Activated B cell treated with CpG ODN at 0.5 μM for 24 hours (primary cell): ENCODE data around the gene BSN. TPM values are rescaled to one million over a fixed set of nuclear protein-coding genes. Genes with fewer than 3 reads are reported as not detected.

Experiments used
- ATAC-seq: fragments of 200-7000 bp; cut with Tn5 transposase; one replicate; pipeline ENCODE4 v1.10.0; 2021; ENCODE audit warnings: low read depth, mild to moderate bottlenecking, moderate library complexity
- CTCF ChIA-PET: fragments of 350-600 bp; sonication (Branson Sonifier 250); formaldehyde crosslinking; loops from one replicate; lab custom pipeline; 2021; ENCODE audit warnings: antibody characterized with exemption; lab: Charles Lee
- POLR2A ChIA-PET: fragments of 350-600 bp; sonication (Branson Sonifier 250); formaldehyde crosslinking; loops from one replicate; lab custom pipeline; 2021; ENCODE audit warnings: antibody characterized with exemption; lab: Charles Lee
- DNase-seq: peaks from one replicate; pipeline ENCODE4 v3.0.0; 2022
- H3K27ac Mint-ChIP-seq: one replicate; pipeline ENCODE4 v1.8.0; 2020; ENCODE audit warnings: mixed read lengths
- H3K27me3 Mint-ChIP-seq: one replicate; pipeline ENCODE4 v1.8.0; 2021; ENCODE audit warnings: mixed read lengths
- H3K36me3 Mint-ChIP-seq: one replicate; pipeline ENCODE4 v1.8.0; 2021; ENCODE audit warnings: low read depth, mixed read lengths
- H3K4me1 Mint-ChIP-seq: one replicate; pipeline ENCODE4 v1.8.0; 2021; ENCODE audit warnings: mixed read lengths
- H3K4me3 Mint-ChIP-seq: one replicate; pipeline ENCODE4 v1.8.0; 2020; ENCODE audit warnings: mild to moderate bottlenecking, mixed read lengths
- H3K9me3 Mint-ChIP-seq: one replicate; pipeline ENCODE4 v1.8.0; 2020; ENCODE audit warnings: mixed read lengths
- intact Hi-C: fragments of 100-400 bp; cut with micrococcal nuclease; formaldehyde crosslinking; loops from one replicate; pipeline ENCODE4 v1.15.1; 2024
- total RNA-seq: library from RNA; stranded (reverse); gene quantifications from 2 replicates; pipeline ENCODE4 v1.2.3, GENCODE V29; 2022
- TF ChIP-seq, protein P1 (sequence below): fragments of 200-600 bp; IDR thresholded peaks from one replicate; pipeline ENCODE4 v1.8.0; 2022; ENCODE audit warnings: antibody characterized with exemption, mild to moderate bottlenecking

BSN gene
- 0.15 and 0.69 TPM in 2 replicates for total RNA-seq

GRCh38 chr3:49553692-49554632 lies at the start of gene BSN:
TSS of gene BSN (plus strand) at chr3:49554477. CDS start at chr3:49554603, 126 bp downstream.
- CTCF ChIA-PET = interaction anchor here (4.3 kb wide), 1 partner anchor 14 kb away, joined by 21 read pairs; no protein-coding TSS in a partner anchor
- DNase-seq (peak; percentile 82), ATAC-seq (peak; percentile 89)
- Mint-ChIP-seq H3K9me3 (no peaks in the 10 kb centered on the region), H3K27me3 (peaks cover 44% of the 10 kb centered on the region), H3K27ac (no peak within 1 kb of the TSS), H3K4me1 (peaks cover 12% of the 10 kb centered on the region), H3K36me3 (no peaks in the 10 kb centered on the region), H3K4me3 (peak within 1 kb of the TSS; percentile 80)
- TF ChIP-seq, protein P1, sequence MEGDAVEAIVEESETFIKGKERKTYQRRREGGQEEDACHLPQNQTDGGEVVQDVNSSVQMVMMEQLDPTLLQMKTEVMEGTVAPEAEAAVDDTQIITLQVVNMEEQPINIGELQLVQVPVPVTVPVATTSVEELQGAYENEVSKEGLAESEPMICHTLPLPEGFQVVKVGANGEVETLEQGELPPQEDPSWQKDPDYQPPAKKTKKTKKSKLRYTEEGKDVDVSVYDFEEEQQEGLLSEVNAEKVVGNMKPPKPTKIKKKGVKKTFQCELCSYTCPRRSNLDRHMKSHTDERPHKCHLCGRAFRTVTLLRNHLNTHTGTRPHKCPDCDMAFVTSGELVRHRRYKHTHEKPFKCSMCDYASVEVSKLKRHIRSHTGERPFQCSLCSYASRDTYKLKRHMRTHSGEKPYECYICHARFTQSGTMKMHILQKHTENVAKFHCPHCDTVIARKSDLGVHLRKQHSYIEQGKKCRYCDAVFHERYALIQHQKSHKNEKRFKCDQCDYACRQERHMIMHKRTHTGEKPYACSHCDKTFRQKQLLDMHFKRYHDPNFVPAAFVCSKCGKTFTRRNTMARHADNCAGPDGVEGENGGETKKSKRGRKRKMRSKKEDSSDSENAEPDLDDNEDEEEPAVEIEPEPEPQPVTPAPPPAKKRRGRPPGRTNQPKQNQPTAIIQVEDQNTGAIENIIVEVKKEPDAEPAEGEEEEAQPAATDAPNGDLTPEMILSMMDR = no peak
- POLR2A ChIA-PET = interaction anchor here (1.0 to 1.3 kb wide), 3 partner anchors 14 to 315 kb away, joined by 3 to 7 read pairs (median 3); no protein-coding TSS in a partner anchor
- intact Hi-C loops = loop anchor here (1.0 kb wide), 1 partner anchor 14 kb away; no protein-coding TSS in a partner anchor

GRCh38 chr3:49506906-49507305 lies 47.4 kb upstream of the BSN start:
- intact Hi-C loops = no loop called here
- ChIA-PET CTCF (no interaction called here), POLR2A (no interaction called here)
- ATAC-seq (no peak), DNase-seq (no peak)
- TF ChIP-seq, protein P1 = no peak
- H3K27ac Mint-ChIP-seq = no peak overlapping the region
- H3K36me3 Mint-ChIP-seq = peaks cover 26% of the 10 kb centered on the region
- H3K4me1 Mint-ChIP-seq = peaks cover 8% of the 10 kb centered on the region
- no peaks in the 10 kb centered on the region for H3K27me3 Mint-ChIP-seq
- H3K9me3 Mint-ChIP-seq = no peaks in the 10 kb centered on the region
- no peak overlapping the region for H3K4me3 Mint-ChIP-seq

DNA sequence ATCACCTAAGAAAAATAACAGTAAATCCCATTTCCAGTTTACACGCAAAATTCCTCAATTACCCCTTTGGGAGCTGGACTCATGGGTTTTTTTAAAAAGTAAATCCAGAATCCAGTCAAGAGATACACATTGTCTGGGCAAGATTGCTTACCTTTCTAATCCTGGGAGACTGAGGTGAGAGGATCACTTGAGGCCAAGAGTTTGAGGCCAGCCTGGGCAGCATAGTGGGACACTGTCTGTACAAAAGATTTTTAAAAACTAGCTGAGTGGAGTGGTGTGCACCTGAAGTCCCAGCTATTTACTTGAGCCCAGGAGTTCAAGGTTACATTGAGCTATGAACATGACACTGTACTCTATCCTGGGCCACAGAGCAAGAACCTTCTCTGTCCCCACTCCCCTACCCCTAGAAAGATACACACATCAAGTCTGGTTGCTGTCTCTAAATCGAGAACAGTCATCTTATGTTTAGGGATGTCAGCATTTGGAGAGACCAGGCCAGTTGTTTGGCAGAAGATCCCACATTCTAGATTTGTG lies 45.2 kb upstream of the BSN start:
- H3K9me3 Mint-ChIP-seq = no peaks in the 10 kb centered on the region
- H3K4me1 Mint-ChIP-seq = peaks cover 7% of the 10 kb centered on the region
- DNase-seq (no peak), ATAC-seq (no peak)
- ChIA-PET CTCF (no interaction called here), POLR2A (no interaction called here)
- H3K27ac Mint-ChIP-seq = no peak overlapping the region
- peaks cover 29% of the 10 kb centered on the region for H3K36me3 Mint-ChIP-seq
- TF ChIP-seq, protein P1 = no peak
- H3K27me3 Mint-ChIP-seq = no peaks in the 10 kb centered on the region
- intact Hi-C loops = no loop called here
- no peak overlapping the region for H3K4me3 Mint-ChIP-seq

DNA sequence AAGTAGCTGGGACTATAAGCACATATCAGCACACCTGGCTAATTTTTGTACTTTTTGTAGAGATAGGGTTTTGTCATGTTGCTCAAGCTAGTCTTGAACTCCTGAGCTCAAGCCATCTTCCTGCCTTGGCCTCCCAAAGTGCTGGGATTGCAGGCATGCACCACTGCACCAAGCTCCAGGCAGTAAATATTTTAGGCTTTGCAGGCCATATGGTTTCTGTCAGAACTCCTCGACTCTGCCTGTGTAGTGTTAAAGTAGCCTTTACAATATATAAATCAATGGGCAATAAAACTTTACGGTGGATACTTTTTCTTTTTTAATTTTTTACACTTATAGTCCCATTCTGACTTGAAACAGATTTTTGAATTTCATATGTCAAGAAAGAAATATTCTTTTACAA lies 42.6 kb upstream of the BSN start:
- TF ChIP-seq, protein P1 = no peak
- DNase-seq (no peak), ATAC-seq (no peak)
- no peaks in the 10 kb centered on the region for H3K27me3 Mint-ChIP-seq
- no peak overlapping the region for H3K27ac Mint-ChIP-seq
- intact Hi-C loops = no loop called here
- H3K9me3 Mint-ChIP-seq = no peaks in the 10 kb centered on the region
- ChIA-PET CTCF (no interaction called here), POLR2A (no interaction called here)
- H3K36me3 Mint-ChIP-seq = peaks cover 47% of the 10 kb centered on the region
- H3K4me1 Mint-ChIP-seq = peaks cover 1% of the 10 kb centered on the region
- no peak overlapping the region for H3K4me3 Mint-ChIP-seq

- intact Hi-C loops = no loop called here
- Mint-ChIP-seq H3K4me3 (no peak overlapping the region), H3K27ac (no peak overlapping the region), H3K36me3 (peaks cover 55% of the 10 kb centered on the region), H3K27me3 (no peaks in the 10 kb centered on the region), H3K4me1 (no peaks in the 10 kb centered on the region), H3K9me3 (no peaks in the 10 kb centered on the region)
- ATAC-seq = no peak
- TF ChIP-seq, protein P1 = no peak
- no peak for DNase-seq
- ChIA-PET CTCF (no interaction called here), POLR2A (no interaction called here)
Observed at GRCh38 chr3:49512781-49513355, 41.4 kb upstream of the BSN start.
